SHP77 (cell line): ENCODE measurements around the gene CHRNA7.

Source experiments
- DNase-seq, 2 experiments: peaks; one replicate each; lab custom pipeline; 2025; lab: John Stamatoyannopoulos, UW

The CHRNA7 gene

DNA sequence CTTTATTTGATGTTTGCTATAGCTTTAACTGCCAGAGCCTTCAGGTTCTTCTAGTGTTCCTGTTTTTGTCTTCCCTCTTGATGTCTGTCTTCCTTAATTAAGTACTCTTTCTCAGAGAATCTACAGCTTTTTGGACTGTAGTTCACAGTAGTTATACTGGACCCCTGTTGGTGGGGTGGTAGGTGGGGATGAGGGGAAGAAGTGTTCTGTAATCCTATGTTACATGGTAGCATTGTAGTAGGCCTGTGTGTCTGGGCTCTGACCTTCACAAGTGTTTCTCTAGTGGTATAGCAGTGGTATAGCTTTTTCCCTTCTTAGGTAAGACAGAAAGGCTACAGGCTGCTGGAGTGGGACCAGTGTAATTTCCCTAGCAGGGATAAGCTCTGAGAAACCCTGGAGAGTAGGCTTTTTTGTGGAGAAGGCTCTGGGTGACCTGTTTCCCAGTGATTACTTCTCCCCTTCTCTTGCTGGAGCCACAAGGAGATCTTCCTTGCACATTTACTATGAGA lies 59.6 kb downstream of the CHRNA7 start:
- DNase-seq: no peak

- DNase-seq: no peak
Observed at GRCh38 chr15:32091505-32092380, 61.4 kb downstream of the CHRNA7 start.

DNA sequence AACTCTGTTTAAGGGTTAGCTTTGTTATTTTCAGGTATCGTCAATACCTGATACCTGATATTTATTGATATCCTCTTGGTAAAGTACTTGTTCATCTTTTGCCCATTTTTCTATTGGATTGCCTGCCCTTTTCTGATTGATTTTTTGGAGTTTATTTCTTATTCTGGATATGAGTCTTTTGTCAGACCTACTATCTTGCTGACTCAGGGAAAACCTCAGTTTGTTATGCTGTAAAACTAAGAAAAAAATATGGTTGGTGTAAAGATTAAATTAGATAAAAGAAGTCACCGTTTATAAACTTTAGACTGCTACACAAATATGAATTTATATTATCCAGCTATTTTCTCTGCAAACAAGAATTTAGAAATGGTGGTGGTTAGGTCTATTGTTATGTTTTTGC lies 65.9 kb downstream of the CHRNA7 start:
- no peak for DNase-seq

DNA sequence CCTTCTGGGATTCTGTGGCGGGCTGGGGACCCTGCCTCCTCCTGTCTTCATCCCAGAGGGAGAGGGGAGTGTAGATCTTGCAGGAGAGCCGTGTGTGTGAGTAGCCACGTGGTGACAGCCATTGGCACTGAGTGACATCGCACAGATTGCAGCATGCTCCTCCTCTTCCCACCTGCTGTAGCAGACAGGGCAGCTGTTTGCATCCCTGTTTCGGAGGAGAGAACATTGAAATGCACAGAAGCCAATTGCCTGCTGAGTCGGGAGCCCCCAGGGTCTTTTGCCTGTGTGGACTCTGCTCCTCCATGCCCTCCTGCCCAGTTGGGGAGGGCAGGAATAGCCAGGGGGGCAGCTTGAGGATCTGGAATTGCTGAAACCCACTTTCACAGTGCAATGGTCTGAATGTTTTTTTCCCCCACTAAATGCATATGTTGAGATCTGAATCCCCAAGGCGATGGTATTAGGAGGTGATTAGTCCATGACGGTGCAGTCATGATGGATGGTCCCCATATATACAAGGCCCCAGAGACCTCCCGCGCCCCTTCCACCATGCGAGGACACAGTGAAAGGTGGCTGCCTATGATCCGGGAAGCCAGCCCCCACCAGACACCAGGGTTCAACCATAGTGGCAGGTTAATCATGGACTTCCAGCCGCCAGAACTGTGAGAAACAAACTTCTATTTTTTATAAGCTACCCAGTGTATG lies 66.8 kb downstream of the CHRNA7 start:
- DNase-seq: no peak

- no peak for DNase-seq
Observed at GRCh38 chr15:32098033-32098432, 67.7 kb downstream of the CHRNA7 start.

DNA sequence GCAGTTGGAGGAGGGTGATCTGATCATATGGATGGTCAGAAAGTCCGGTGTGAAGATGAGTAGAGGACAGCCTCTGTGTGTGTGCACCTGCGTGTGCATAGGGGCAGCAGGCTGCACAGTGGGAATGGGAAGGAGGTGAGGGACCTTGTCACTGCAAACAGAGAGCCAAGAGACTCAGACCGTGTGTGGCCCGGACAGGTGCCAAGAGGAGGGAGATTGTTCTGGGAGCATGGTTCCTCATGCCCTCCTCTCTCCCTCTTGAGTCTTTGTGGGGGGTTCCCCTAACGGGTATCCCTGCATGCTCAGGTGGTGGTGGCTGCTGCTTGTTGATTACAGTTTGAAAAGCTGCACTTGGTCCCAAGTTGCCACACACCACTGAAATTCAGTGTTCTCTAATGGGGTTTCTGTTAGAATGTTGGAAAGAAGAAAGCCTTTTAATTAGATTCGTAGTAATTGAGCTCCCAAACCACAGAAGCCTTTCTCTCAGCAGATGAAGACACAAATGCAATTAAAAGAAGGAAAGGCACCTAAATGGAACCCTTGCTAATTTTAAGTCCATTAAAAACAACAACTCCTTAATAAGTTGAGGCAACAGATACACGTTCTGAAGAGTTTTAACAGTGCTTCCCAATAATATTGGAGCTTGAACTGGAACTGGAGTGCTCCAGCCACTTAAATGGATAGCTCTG lies 68.9 kb downstream of the CHRNA7 start:
- no peak for DNase-seq

GRCh38 chr15:32099956-32100684 lies 69.8 kb downstream of the CHRNA7 start:
- no peak for DNase-seq

DNA sequence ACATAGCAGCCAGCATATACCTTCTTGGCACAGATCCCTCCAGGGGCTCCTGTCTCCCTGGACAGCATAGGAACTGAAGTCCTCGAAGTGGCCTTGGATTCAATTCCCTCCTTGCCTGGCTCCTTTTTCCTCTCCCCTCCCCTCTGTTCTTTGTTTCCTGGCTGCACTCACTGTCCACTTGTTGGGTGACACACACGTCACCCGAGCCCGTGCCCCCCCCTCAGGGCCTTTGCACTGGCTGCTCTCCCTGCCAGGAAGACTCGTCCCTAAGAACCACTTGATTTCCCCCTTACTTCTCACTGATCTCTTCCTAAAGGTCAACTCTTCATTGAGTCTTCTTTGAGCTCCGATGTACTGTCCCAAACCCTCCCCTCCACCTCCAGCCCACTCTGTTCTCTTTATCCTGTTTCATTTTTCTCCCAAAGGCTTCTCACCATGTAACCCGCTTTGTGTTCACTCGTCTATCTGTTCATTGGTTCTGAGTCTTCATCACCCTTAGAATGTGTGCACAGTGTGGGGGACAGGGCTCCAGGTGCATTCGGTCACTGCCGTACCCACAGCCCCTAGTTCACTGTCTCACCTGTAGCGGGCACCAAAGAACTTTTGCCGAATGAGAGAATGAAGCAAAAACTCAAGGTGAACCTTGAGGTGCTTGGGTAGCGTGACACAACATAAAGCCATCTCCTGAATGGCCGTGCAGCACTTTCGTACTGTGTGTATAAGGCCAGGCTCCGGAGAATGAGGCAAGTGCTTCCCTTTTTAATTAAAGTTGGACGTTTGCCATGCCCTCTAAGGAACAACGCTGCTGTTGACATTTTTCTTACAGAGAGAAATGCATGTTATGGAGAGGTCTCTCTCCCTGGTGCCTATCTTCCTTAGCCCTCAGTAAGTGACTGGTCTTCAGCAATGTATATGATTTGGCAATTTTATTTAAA lies 74.0 kb downstream of the CHRNA7 start:
- DNase-seq: no peak

GRCh38 chr15:32105258-32106241 lies 75.2 kb downstream of the CHRNA7 start:
- DNase-seq: no peak

- DNase-seq: no peak
Observed at GRCh38 chr15:32106401-32107381, 76.4 kb downstream of the CHRNA7 start.

GRCh38 chr15:32107477-32108080 lies 77.3 kb downstream of the CHRNA7 start:
- no peak for DNase-seq

DNA sequence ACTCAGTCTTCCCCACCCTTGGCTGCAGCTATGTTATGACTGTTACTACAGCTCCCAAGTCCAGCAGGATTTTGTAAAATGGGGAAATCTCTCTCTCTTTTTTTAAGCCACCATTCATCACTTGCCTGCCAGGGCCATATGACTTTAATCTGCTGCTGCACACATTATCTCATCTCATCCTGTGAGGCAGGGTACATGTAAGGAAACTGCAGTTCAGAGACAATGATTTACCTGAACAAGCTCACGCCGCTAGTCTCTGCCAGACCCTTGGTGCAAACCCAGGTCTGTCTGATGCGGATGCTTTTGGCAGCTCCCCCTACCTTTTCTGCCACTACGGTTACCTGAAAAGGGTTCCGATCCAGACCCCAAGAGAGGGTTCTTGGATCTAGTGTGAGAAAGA lies 78.3 kb downstream of the CHRNA7 start:
- no peak for DNase-seq

DNA sequence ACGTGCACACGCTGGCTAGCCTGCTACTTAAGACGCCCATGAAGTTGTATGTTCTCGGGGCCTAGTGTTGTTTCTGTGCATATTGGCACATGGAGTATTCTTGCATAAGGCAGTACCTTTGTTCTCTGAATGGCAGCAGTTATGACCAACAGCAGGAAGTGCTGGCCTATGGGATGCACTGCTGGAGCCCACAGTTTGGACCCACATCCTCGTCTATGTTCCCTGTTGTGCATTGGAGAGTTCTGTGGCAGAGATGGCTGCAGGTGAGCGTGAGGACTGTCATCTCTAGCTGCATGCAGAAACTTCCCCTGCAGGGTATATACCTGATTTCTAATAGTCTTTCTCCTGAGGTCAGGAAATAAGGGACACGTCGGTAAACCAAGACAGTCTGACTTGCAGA lies 81.8 kb downstream of the CHRNA7 start:
- no peak for DNase-seq

DNA sequence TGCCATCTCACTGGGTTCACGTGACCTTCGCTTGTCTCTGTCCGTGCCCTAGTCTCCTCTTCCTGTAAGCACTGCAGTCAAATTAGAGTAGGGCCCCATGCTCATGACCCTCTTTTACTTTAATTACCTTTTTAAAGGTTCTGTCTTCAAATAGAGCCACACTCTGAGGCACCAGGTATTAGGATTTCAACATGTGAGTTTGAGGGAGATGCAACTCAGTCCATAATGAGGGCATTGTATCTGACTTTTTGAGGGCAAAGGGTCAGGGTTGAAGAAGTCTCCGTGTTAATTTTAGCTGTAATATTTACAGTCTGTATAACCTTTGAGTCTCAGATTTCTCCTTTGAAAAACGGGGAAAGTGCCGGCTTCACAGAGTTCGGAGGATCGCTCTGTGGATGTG lies 82.9 kb downstream of the CHRNA7 start:
- DNase-seq: no peak

- DNase-seq: no peak
Observed at GRCh38 chr15:32117122-32117521, 86.8 kb downstream of the CHRNA7 start.

DNA sequence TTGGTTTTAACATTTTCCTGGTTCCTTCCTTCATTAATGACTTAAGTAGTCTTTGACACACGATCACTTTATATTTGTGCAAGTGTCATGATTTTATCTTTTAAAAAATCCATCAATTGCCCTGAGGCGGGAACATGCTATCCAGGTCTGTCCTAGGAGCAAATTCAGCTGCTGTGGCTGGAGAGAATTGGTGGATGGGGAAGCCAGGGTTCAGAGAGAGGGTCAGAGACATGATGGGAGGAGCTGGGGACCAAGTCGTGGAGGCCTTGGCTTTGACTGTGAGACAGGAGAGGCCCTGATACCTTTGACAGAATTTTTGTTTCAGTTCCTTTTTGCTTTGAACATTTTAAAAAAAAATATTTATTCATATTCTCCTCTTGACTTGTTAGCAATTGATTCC lies 89.0 kb downstream of the CHRNA7 start:
- DNase-seq: no peak

DNA sequence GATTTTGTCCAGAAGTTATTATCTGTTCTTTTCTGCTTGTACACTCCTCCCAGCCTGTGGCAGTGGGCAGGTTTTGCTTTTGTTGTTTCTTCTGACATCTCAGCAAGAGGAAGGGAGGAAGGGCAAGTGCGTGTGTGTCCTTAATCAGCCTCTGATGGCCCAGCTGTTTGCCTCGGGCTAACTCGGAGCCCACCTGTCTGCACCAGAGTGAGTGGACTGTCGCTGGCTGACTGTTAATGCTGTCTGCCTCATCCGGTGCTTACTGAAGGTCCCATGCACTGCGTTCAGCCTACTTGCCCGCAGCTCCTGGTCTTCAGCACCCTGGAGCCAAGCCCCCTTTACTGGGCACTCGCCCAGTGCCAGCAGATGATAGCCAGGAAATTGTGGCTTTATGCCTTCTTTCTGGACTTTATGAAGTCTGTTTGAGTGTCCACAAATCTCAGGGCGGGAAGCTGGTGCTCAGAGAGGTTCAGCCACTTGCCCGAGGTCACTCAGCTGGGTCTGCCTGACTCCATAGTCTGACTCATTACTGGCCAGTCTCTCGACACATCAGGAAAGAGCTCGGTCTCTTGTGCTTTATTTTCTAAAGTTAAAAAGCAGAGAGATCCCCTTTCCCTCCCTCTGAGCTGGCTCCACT lies 89.5 kb downstream of the CHRNA7 start:
- no peak for DNase-seq
